ENCODE data around the gene RHBDD1.

- TF ChIP-seq, protein P1, sequence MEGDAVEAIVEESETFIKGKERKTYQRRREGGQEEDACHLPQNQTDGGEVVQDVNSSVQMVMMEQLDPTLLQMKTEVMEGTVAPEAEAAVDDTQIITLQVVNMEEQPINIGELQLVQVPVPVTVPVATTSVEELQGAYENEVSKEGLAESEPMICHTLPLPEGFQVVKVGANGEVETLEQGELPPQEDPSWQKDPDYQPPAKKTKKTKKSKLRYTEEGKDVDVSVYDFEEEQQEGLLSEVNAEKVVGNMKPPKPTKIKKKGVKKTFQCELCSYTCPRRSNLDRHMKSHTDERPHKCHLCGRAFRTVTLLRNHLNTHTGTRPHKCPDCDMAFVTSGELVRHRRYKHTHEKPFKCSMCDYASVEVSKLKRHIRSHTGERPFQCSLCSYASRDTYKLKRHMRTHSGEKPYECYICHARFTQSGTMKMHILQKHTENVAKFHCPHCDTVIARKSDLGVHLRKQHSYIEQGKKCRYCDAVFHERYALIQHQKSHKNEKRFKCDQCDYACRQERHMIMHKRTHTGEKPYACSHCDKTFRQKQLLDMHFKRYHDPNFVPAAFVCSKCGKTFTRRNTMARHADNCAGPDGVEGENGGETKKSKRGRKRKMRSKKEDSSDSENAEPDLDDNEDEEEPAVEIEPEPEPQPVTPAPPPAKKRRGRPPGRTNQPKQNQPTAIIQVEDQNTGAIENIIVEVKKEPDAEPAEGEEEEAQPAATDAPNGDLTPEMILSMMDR (conservative IDR thresholded peaks at IDR 0.05 in 1 of 2, IDR thresholded peaks at IDR 0.05 in 1 of 2; ENCODE audit: extremely low read depth in 1 of 2, insufficient read depth in 1 of 2, low read depth in 1 of 2, low read length in 2 of 2) = no peak
- TF ChIP-seq EZH2 (IDR thresholded peaks at IDR 0.05; ENCODE audit: borderline replicate concordance, low read length) = no peak
Measured at GRCh38 chr2:226893216-226893615, 57.4 kb downstream of the RHBDD1 start.
